ENCODE measurements around the gene ABHD3.
"Not testable (repeated sequence)": the region's sequence is repeated elsewhere in the genome, so short reads cannot be mapped to it uniquely, and the experiment has no call there.

Gene ABHD3

GRCh38 chr18:21704603-21705364, at the start of gene ABHD3:
Gene ABHD3, minus strand, starts transcription at chr18:21704774. Its CDS starts 109 bp downstream, at chr18:21704665.
- DNase-seq = peak; percentile 94

- DNase-seq = no peak
Measured at GRCh38 chr18:21747764-21748693, 43.5 kb upstream of the ABHD3 start.

DNA sequence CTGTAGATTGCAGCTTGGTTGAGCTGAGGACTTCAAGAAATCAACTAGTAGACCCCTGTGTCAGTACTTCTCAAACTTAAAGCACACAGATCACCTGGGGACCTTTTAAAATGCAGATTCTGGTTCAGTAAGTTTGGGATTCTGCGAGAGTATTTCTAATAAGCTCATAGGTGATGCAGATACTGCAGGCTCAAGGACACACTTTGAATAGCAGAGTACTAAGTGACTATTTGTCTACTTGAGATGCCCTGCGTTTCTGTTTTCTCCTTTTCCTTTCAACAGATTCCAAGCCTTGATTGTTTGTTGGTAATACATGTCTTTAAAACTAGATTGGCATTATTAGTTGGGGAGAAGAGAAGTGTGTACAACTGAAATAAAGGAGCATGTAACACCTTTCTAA, 42.7 kb upstream of the ABHD3 start:
- no peak for DNase-seq

DNA sequence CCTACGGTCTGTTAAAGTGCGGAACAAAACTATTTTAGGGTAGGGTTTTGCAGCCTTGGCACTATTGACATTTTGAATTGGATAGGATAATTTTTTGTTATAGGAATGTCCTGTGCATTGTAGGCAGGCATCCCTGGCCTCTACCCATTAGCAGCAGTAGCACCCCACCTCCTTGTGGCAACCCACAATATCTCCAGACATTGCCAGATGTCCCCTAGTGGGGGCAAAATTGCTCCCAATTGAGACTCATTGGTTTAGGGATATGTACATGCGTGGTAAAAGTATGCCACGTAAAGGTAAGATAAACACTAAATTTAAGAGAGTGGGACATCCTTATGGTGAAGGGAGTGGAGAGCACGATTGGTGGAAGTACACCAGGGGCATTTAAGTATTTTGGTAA, 40.7 kb upstream of the ABHD3 start:
- no peak for DNase-seq

- no peak for DNase-seq
Measured at GRCh38 chr18:21743166-21743832, 38.7 kb upstream of the ABHD3 start.

DNA sequence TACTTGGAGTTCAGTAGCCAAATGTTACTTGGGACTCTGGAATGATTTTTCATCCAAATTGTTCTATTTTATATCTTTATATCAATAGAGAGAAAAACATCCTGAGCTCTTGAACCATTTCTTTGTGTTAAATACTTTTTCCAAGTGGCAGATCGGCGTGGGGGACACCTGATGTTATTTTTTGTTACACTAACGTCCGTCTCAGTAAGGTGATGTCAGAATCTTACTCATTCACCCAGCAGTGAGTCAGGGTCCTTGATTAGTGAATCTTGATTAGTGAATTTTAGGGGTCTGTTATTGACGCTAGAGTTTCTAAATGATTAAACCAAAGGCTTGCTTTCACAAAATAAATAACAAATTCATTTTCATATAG, 37.7 kb upstream of the ABHD3 start:
- DNase-seq = no peak

DNA sequence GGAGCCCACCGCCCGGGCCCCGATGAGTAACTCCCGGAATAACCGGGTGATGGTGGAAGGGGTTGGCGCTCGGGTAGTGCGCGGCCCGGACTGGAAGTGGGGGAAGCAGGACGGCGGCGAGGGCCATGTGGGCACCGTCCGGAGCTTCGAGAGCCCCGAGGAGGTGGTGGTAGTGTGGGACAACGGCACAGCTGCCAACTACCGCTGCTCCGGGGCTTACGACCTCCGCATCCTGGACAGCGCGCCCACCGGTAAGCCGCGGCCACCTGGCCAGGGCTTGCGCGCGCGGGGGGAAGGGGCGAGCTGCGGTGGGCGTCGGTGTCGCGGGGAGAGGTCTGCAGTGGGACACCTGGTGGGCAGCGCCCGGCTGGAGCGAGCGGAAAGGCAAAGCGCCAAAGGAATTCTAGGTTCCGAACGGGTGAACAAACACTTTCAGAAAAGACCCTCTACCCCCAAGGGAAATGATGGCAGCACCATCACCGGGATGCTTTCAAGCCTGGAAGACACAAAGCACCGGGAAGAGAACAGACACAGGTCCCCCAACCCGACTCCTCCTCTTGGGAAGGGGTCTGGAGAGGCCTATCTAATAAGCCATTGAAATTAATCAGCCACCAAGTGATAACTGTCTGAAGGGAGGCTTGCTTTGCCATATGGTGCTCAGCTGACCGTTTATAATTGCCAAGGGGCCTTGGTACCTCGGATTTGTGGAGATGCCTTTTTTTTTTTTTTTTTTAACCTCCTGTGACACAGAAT, 37.2 kb upstream of the ABHD3 start:
- peak; percentile 74 for DNase-seq

GRCh38 chr18:21741312-21741561, 36.7 kb upstream of the ABHD3 start:
- no peak for DNase-seq

GRCh38 chr18:21740538-21741311, 36.2 kb upstream of the ABHD3 start, which contains the start of gene MIB1:
Gene MIB1, plus strand, starts transcription at chr18:21740792. Its CDS starts 792 bp downstream, at chr18:21741584.
- peak; percentile 99 for DNase-seq

- no peak for DNase-seq
Measured at GRCh38 chr18:21739604-21740537, 35.3 kb upstream of the ABHD3 start.

DNA sequence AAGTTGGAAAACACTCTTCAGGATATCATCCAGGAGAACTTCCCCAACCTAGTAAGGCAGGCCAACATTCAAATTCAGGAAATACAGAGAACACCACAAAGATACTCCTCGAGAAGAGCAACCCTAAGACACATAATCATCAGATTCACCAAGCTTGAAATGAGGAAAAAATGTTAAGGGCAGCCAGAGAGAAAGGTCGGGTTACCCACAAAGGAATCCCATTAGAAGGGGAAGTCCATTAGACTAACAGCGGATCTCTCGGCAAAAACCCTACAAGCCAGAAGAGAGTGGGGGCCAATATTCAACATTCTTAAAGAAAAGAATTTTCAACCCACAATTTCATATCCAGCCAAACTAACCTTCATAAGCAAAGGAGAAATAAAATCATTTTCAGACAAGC, 32.4 kb upstream of the ABHD3 start:
- not testable (repeated sequence) for DNase-seq

DNA sequence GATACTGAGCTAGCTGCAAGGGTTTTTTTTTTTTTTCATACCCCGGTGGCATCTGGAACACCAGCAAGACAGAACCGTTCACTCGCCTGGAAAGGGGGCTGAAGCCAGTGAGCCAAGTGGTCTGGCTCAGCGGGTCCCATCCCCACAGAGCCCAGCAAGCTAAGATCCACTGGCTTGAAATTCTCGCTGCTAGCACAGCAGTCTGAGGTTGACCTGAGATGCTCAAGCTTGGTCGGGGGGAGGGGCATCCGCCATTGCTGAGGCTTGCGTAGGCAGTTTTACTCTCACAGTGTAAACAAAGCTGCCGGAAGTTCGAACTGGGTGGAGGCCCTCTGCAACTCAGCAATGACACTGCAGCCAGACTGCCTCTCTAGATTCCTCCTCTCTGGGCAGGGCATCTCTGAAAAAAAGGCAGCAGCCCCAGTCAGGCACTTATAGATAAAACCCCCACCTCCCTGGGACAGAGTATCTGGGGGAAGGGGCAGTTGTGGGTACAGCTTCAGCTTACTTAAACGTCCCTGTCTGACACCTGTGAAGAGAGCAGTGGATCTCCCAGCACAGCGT, 31.0 kb upstream of the ABHD3 start:
- no peak for DNase-seq

GRCh38 chr18:21733011-21733410, 28.4 kb upstream of the ABHD3 start:
- DNase-seq = no peak

GRCh38 chr18:21727702-21728101, 23.1 kb upstream of the ABHD3 start:
- DNase-seq = no peak

GRCh38 chr18:21725201-21725600, 20.6 kb upstream of the ABHD3 start:
- DNase-seq = no peak

DNA sequence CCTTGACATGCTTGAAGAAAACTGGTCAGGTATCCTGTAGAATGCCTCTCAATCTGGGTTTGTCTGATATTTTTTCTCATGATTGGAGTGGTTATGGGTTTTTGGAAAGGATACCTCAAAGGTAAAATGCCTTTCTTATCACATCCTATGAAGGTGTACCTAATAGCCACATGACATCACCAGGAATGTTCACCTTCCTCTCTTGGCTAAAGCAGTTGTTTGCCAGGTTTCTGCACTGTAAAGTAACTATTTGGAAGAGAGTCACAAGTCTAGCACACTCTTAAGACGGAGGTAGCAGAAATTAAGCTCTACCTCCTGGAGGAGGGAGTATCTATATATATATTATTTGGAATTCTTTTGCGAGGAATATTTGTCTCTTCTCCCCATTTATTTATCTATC, 18.1 kb upstream of the ABHD3 start:
- DNase-seq = no peak

- DNase-seq = no peak
Measured at GRCh38 chr18:21714474-21714873, 9.9 kb upstream of the ABHD3 start.

GRCh38 chr18:21707130-21707529, 2.6 kb upstream of the ABHD3 start:
- DNase-seq = not testable (repeated sequence)

GRCh38 chr18:21706386-21706865, 1.9 kb upstream of the ABHD3 start:
- DNase-seq = no peak

GRCh38 chr18:21703241-21703820, 1.2 kb downstream of the ABHD3 start:
- DNase-seq = no peak
